GM12891 (cell line): ENCODE data around the gene OSBP2.

Experiments used
- POLR2A ChIP-seq: IDR thresholded peaks from 2 replicates; pipeline ENCODE4 v1.6.1; 2011; ENCODE audit warnings: low read depth, low read length, control low read depth
- POLR2AphosphoS5 ChIP-seq: IDR thresholded peaks from 2 replicates; pipeline ENCODE4 v1.6.1; 2011; ENCODE audit warnings: low read depth, low read length, control low read depth
- TAF1 ChIP-seq: IDR thresholded peaks from 2 replicates; pipeline ENCODE4 v1.6.1; 2011; ENCODE audit warnings: low read depth, low read length, control low read depth

DNA sequence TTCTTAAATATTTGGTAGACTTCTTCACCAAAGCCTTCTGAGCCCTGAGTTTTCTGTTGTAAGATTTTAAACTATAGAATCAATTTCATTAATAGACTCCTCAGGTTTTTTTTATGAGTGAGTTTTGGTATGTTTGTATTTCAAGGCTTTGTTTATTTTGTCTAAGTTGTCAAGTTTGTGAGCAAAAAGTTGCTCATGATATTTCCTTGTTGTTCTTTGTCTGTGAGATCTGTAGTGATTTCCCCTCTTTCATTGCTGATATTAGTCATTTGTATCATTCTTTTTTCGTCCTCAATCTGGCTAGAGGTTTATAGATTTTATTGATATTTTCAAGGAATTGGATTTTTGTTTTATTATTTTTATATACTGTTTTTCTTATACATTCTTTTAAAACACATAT, 152.9 kb downstream of the OSBP2 start:
- TF ChIP-seq TAF1: no peak
- no peak for TF ChIP-seq POLR2AphosphoS5
- no peak for TF ChIP-seq POLR2A
